CD4-positive, alpha-beta T cell treated with Interferon gamma for 1 hour (primary cell): ENCODE measurements around the gene KCNJ10.
"Not testable (repeated sequence)": the region's sequence is repeated elsewhere in the genome, so short reads cannot be mapped to it uniquely, and the experiment has no call there.

ENCODE experiments used
- DNase-seq: peaks from one replicate; pipeline ENCODE4 v3.0.0-alpha.2; 2020

KCNJ10 gene

GRCh38 chr1:160053548-160054365, 16.2 kb downstream of the KCNJ10 start:
- no peak for DNase-seq

- no peak for DNase-seq
Measured at GRCh38 chr1:160052936-160053335, 17.0 kb downstream of the KCNJ10 start.

- no peak for DNase-seq
Measured at GRCh38 chr1:160050619-160051018, 19.3 kb downstream of the KCNJ10 start.

GRCh38 chr1:160050182-160050581, 19.8 kb downstream of the KCNJ10 start:
- not testable (repeated sequence) for DNase-seq

- DNase-seq = no peak
Measured at GRCh38 chr1:160049101-160049500, 20.9 kb downstream of the KCNJ10 start.

GRCh38 chr1:160048335-160048734, 21.6 kb downstream of the KCNJ10 start:
- no peak for DNase-seq

- no peak for DNase-seq
Measured at GRCh38 chr1:160047111-160047991, 22.6 kb downstream of the KCNJ10 start.

- DNase-seq = peak; percentile 20
Measured at GRCh38 chr1:160046494-160047110, 23.4 kb downstream of the KCNJ10 start.

GRCh38 chr1:160045653-160046052, 24.3 kb downstream of the KCNJ10 start:
- DNase-seq = no peak

GRCh38 chr1:160043543-160043942, 26.4 kb downstream of the KCNJ10 start:
- DNase-seq = no peak

- DNase-seq = no peak
Measured at GRCh38 chr1:160040476-160040875, 29.5 kb downstream of the KCNJ10 start.

- DNase-seq = no peak
Measured at GRCh38 chr1:160032165-160032820, 37.7 kb downstream of the KCNJ10 start.

GRCh38 chr1:160031365-160032164, 38.4 kb downstream of the KCNJ10 start, which contains the start of gene PIGM:
PIGM (minus strand) TSS chr1:160031990; CDS start chr1:160031739, 251 bp downstream.
- DNase-seq = peak; percentile 92

GRCh38 chr1:160030657-160031364, 39.1 kb downstream of the KCNJ10 start:
- no peak for DNase-seq

GRCh38 chr1:160028426-160028825, 41.5 kb downstream of the KCNJ10 start:
- no peak for DNase-seq

- no peak for DNase-seq
Measured at GRCh38 chr1:160025314-160025713, 44.6 kb downstream of the KCNJ10 start.

- DNase-seq = no peak
Measured at GRCh38 chr1:160024195-160024905, 45.6 kb downstream of the KCNJ10 start.

GRCh38 chr1:160022330-160023310, 47.3 kb downstream of the KCNJ10 start:
- DNase-seq = no peak

- DNase-seq = no peak
Measured at GRCh38 chr1:160021376-160022074, 48.4 kb downstream of the KCNJ10 start.
